Measurements from ENCODE around the gene NOXA1. TPM values are rescaled to one million over a fixed set of nuclear protein-coding genes. Genes with fewer than 3 reads are reported as not detected.

Gene NOXA1
- total RNA-seq, 4 donors from 2014 or later, result 1.1 to 4.2 (median 3.0) TPM

GRCh38 chr9:137453643-137454081, 30.5 kb downstream of the NOXA1 start:
- H3K27ac ChIP-seq, result peak overlapping the region in 1 of 4 donors; percentile 77
- H3K9me3 ChIP-seq, result no peaks in the 10 kb centered on the region
- TF ChIP-seq POLR2AphosphoS5 (IDR thresholded peaks at IDR 0.05) (no peak), EP300 (IDR thresholded peaks at IDR 0.05) (no peak), CTCF (IDR thresholded peaks at IDR 0.05) (no peak), POLR2A (IDR thresholded peaks at IDR 0.05) (no peak)
- peaks cover 0 to 56% of the 10 kb centered on the region in 2 donors for H3K36me3 ChIP-seq
- H3K4me1 ChIP-seq, result peaks cover 0 to 58% (median 16%) of the 10 kb centered on the region in 3 donors
- WGBS, 2 donors (ENCODE audit: low coverage in 1 of 2), result no CpG with 5 or more reads among the region's 25 CpGs
- H3K27me3 ChIP-seq, result no peaks in the 10 kb centered on the region
- peak overlapping the region; percentile 7 to 56 for H3K4me3 ChIP-seq
- ATAC-seq, result peak; percentile 80

- ATAC-seq, result peak; percentile 32
- H3K27ac ChIP-seq, result peak overlapping the region in 3 of 4 donors; percentile 77 to 79 (median 79)
- WGBS, 2 donors (ENCODE audit: low coverage in 1 of 2), result 0% methylated on average over 1 of the region's 24 CpGs; no CpG with 5 or more reads in 1 of the 2 donors
- H3K4me1 ChIP-seq, result peaks cover 0 to 59% (median 16%) of the 10 kb centered on the region in 3 donors
- peaks cover 0 to 51% of the 10 kb centered on the region in 2 donors for H3K36me3 ChIP-seq
- TF ChIP-seq POLR2A (IDR thresholded peaks at IDR 0.05), result peak in 1 of 2 donors; percentile 23
- TF ChIP-seq POLR2AphosphoS5 (IDR thresholded peaks at IDR 0.05), result no peak
- TF ChIP-seq CTCF (IDR thresholded peaks at IDR 0.05), result no peak
- TF ChIP-seq EP300 (IDR thresholded peaks at IDR 0.05), result no peak
- H3K4me3 ChIP-seq, result peak overlapping the region; percentile 16 to 56
- H3K9me3 ChIP-seq, result no peaks in the 10 kb centered on the region
- no peaks in the 10 kb centered on the region for H3K27me3 ChIP-seq
Measured at GRCh38 chr9:137454145-137454596, 31.0 kb downstream of the NOXA1 start.

GRCh38 chr9:137454597-137455358, 31.6 kb downstream of the NOXA1 start:
- peak overlapping the region in 3 of 4 donors; percentile 77 to 79 (median 79) for H3K27ac ChIP-seq
- peaks cover 0 to 45% of the 10 kb centered on the region in 2 donors for H3K36me3 ChIP-seq
- no peaks in the 10 kb centered on the region for H3K9me3 ChIP-seq
- H3K27me3 ChIP-seq, result no peaks in the 10 kb centered on the region
- 42% methylated on average over 4 of the region's 30 CpGs; no CpG with 5 or more reads in 1 of the 2 donors for WGBS, 2 donors (ENCODE audit: low coverage in 1 of 2)
- H3K4me1 ChIP-seq, result peaks cover 0 to 65% (median 20%) of the 10 kb centered on the region in 3 donors
- H3K4me3 ChIP-seq, result peak overlapping the region; percentile 16 to 56
- TF ChIP-seq POLR2A (IDR thresholded peaks at IDR 0.05), result peak in 1 of 2 donors; percentile 12
- TF ChIP-seq EP300 (IDR thresholded peaks at IDR 0.05), result no peak
- ATAC-seq, result no peak

- WGBS, 2 donors (ENCODE audit: low coverage in 1 of 2), result 100% methylated on average over 1 to 2 of the region's 18 CpGs
- Histone ChIP-seq H3K9me3 (no peaks in the 10 kb centered on the region), H3K4me3 (no peak overlapping the region), H3K27ac (peak overlapping the region in 2 of 4 donors; percentile 77 to 79), H3K36me3 (peaks cover 0 to 41% of the 10 kb centered on the region in 2 donors), H3K27me3 (no peaks in the 10 kb centered on the region), H3K4me1 (peaks cover 0 to 72% (median 24%) of the 10 kb centered on the region in 3 donors)
- TF ChIP-seq POLR2A (IDR thresholded peaks at IDR 0.05), result no peak
- no peak for TF ChIP-seq EP300 (IDR thresholded peaks at IDR 0.05)
- no peak for TF ChIP-seq CTCF (IDR thresholded peaks at IDR 0.05)
- TF ChIP-seq POLR2AphosphoS5 (IDR thresholded peaks at IDR 0.05), result no peak
- ATAC-seq, result no peak
Measured at GRCh38 chr9:137455359-137455991, 32.3 kb downstream of the NOXA1 start.
